Neural progenitor cell (in vitro differentiated cells): Measurements from ENCODE around the gene FFAR3. TPM values are rescaled to one million over a fixed set of nuclear protein-coding genes. Genes with fewer than 3 reads are reported as not detected.
A peak's percentile ranks its signal among the peaks of the same experiment; 100 is the strongest.

Experiments
- DNase-seq: peaks from one replicate; pipeline ENCODE4 v3.0.0-alpha.2; 2016; ENCODE audit warnings: low spot score
- H2AFZ ChIP-seq: fragments of 200-600 bp; sonication (generic); replicated peaks from 2 replicates; pipeline ENCODE4 v1.6.1; 2016; ENCODE audit warnings: antibody characterized with exemption
- H3F3A ChIP-seq: fragments of 200-600 bp; sonication (generic); 2 replicates; pipeline ENCODE4 v1.6.1; 2016; ENCODE audit warnings: antibody characterized with exemption, low read depth
- H3K27ac ChIP-seq: fragments of 200-600 bp; sonication (generic); 2 replicates; pipeline ENCODE4 v1.5.1; 2016; ENCODE audit warnings: mild to moderate bottlenecking
- H3K27me3 ChIP-seq: fragments of 200-600 bp; sonication (generic); 2 replicates; pipeline ENCODE4 v1.6.1; 2016; ENCODE audit warnings: mild to moderate bottlenecking, moderate library complexity
- H3K36me3 ChIP-seq: fragments of 200-600 bp; sonication (generic); 2 replicates; pipeline ENCODE4 v1.5.1; 2016
- H3K4me1 ChIP-seq: fragments of 200-600 bp; sonication (generic); 2 replicates; pipeline ENCODE4 v1.6.1; 2016; ENCODE audit warnings: mixed run types
- H3K4me2 ChIP-seq: fragments of 200-600 bp; sonication (generic); 2 replicates; pipeline ENCODE4 v1.6.1; 2016
- H3K4me3 ChIP-seq: fragments of 200-600 bp; sonication (generic); 2 replicates; pipeline ENCODE4 v1.5.1; 2016
- H3K79me2 ChIP-seq: fragments of 200-600 bp; sonication (generic); 2 replicates; pipeline ENCODE4 v1.6.1; 2016; ENCODE audit warnings: low read depth
- H3K9ac ChIP-seq: fragments of 200-600 bp; sonication (generic); 2 replicates; pipeline ENCODE4 v1.6.1; 2016
- H3K9me3 ChIP-seq: fragments of 200-600 bp; sonication (generic); 2 replicates; pipeline ENCODE4 v1.5.1; 2016; ENCODE audit warnings: low read depth
- H4K20me1 ChIP-seq: fragments of 200-600 bp; sonication (generic); 2 replicates; pipeline ENCODE4 v1.6.1; 2016; ENCODE audit warnings: low read depth
- H3K27ac Mint-ChIP-seq: 3 replicates; pipeline ENCODE4 v1.8.0; 2021; ENCODE audit warnings: mixed read lengths
- H3K27me3 Mint-ChIP-seq: 2 replicates; pipeline ENCODE4 v1.8.0; 2022; ENCODE audit warnings: low read depth, mild to moderate bottlenecking, inconsistent platforms, moderate library complexity, mixed read lengths; ENCODE audit not compliant: insufficient read depth
- H3K36me3 Mint-ChIP-seq: 3 replicates; pipeline ENCODE4 v1.8.0; 2021; ENCODE audit warnings: mixed read lengths
- H3K4me1 Mint-ChIP-seq: 3 replicates; pipeline ENCODE4 v1.8.0; 2021; ENCODE audit warnings: mixed read lengths
- H3K4me3 Mint-ChIP-seq: 3 replicates; pipeline ENCODE4 v1.8.0; 2021; ENCODE audit warnings: mild to moderate bottlenecking, moderate library complexity, mixed read lengths
- H3K9me3 Mint-ChIP-seq: 3 replicates; pipeline ENCODE4 v1.8.0; 2020; ENCODE audit warnings: mixed read lengths
- EZH2 ChIP-seq: fragments of 200-600 bp; sonication (generic); IDR thresholded peaks from 2 replicates; pipeline ENCODE4 v1.6.1; 2017; ENCODE audit warnings: antibody characterized with exemption, mild to moderate bottlenecking, moderate library complexity
- EZH2phosphoT487 ChIP-seq: fragments of 200-600 bp; sonication (generic); IDR thresholded peaks from 2 replicates; pipeline ENCODE4 v1.6.1; 2017; ENCODE audit warnings: antibody characterized with exemption
- total RNA-seq: library from RNA; depleted of rRNA; stranded (reverse); fragments of >200 nt; gene quantifications from 2 replicates; pipeline ENCODE4 v1.2.3, GENCODE V29; 2015; ENCODE audit warnings: low replicate concordance
- TF ChIP-seq, protein P1 (sequence below): fragments of 200-600 bp; sonication (generic); IDR thresholded peaks from 2 replicates; pipeline ENCODE4 v1.5.1; 2017; ENCODE audit warnings: antibody characterized with exemption, mild to moderate bottlenecking

Gene FFAR3
- total RNA-seq, 1 donor from 2014 or later, result not detected

GRCh38 chr19:35318679-35319448 is 39.4 kb upstream of the FFAR3 start:
- peaks cover 3% of the 10 kb centered on the region for H3K4me1 Mint-ChIP-seq
- H3K27ac ChIP-seq, result no peak overlapping the region
- no peaks in the 10 kb centered on the region for H3K36me3 Mint-ChIP-seq
- no peak overlapping the region for H2AFZ ChIP-seq
- no peak overlapping the region for H3K4me3 Mint-ChIP-seq
- H3K27me3 Mint-ChIP-seq, result peaks cover 8% of the 10 kb centered on the region
- no peaks in the 10 kb centered on the region for H4K20me1 ChIP-seq
- peak overlapping the region; percentile 81 for H3K27ac Mint-ChIP-seq
- H3K9ac ChIP-seq, result no peak overlapping the region
- no peaks in the 10 kb centered on the region for H3K36me3 ChIP-seq
- DNase-seq, result no peak
- H3K9me3 Mint-ChIP-seq, result no peaks in the 10 kb centered on the region
- no peaks in the 10 kb centered on the region for H3K27me3 ChIP-seq
- H3K9me3 ChIP-seq, result no peaks in the 10 kb centered on the region
- no peak overlapping the region for H3K4me2 ChIP-seq
- no peaks in the 10 kb centered on the region for H3F3A ChIP-seq
- TF ChIP-seq EZH2phosphoT487 (no peak), EZH2 (no peak)
- TF ChIP-seq, protein P1, sequence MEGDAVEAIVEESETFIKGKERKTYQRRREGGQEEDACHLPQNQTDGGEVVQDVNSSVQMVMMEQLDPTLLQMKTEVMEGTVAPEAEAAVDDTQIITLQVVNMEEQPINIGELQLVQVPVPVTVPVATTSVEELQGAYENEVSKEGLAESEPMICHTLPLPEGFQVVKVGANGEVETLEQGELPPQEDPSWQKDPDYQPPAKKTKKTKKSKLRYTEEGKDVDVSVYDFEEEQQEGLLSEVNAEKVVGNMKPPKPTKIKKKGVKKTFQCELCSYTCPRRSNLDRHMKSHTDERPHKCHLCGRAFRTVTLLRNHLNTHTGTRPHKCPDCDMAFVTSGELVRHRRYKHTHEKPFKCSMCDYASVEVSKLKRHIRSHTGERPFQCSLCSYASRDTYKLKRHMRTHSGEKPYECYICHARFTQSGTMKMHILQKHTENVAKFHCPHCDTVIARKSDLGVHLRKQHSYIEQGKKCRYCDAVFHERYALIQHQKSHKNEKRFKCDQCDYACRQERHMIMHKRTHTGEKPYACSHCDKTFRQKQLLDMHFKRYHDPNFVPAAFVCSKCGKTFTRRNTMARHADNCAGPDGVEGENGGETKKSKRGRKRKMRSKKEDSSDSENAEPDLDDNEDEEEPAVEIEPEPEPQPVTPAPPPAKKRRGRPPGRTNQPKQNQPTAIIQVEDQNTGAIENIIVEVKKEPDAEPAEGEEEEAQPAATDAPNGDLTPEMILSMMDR, result no peak
- H3K4me3 ChIP-seq, result no peak overlapping the region
- H3K4me1 ChIP-seq, result no peaks in the 10 kb centered on the region
- H3K79me2 ChIP-seq, result no peaks in the 10 kb centered on the region

- peaks cover 4% of the 10 kb centered on the region for H3K27me3 Mint-ChIP-seq
- no peaks in the 10 kb centered on the region for H3K9me3 ChIP-seq
- H3K79me2 ChIP-seq, result no peaks in the 10 kb centered on the region
- H2AFZ ChIP-seq, result no peak overlapping the region
- no peaks in the 10 kb centered on the region for H3K36me3 Mint-ChIP-seq
- no peak for DNase-seq
- H3K27me3 ChIP-seq, result no peaks in the 10 kb centered on the region
- no peak overlapping the region for H3K4me3 ChIP-seq
- H3K27ac ChIP-seq, result no peak overlapping the region
- TF ChIP-seq, protein P1, result no peak
- TF ChIP-seq EZH2phosphoT487 (no peak), EZH2 (no peak)
- H3F3A ChIP-seq, result no peaks in the 10 kb centered on the region
- no peak overlapping the region for H3K4me2 ChIP-seq
- H3K9me3 Mint-ChIP-seq, result no peaks in the 10 kb centered on the region
- H3K27ac Mint-ChIP-seq, result no peak overlapping the region
- H3K4me1 ChIP-seq, result no peaks in the 10 kb centered on the region
- H3K4me3 Mint-ChIP-seq, result no peak overlapping the region
- H3K4me1 Mint-ChIP-seq, result peaks cover 3% of the 10 kb centered on the region
- no peaks in the 10 kb centered on the region for H4K20me1 ChIP-seq
- no peak overlapping the region for H3K9ac ChIP-seq
- no peaks in the 10 kb centered on the region for H3K36me3 ChIP-seq
Measured at GRCh38 chr19:35320065-35320713, 38.1 kb upstream of the FFAR3 start.

DNA sequence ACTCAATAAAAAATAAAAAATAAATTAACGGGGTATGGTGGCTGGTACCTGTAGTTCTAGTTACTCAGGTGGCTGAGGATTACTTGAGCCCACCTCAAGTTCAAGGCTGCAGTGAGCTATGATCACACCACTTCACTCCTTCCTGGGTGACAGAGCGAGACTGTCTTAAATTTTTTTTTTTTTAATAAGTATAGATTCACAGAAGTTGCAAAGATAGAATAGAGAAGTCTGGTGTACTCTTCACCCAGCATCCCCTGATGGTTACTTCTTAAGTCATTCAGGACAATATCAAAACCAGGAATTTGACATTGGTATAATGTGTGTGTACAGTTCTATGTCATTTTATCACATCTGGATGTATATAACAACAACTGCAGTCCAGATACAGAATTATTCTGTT is 37.0 kb upstream of the FFAR3 start:
- Histone ChIP-seq H3K79me2 (no peaks in the 10 kb centered on the region), H2AFZ (no peak overlapping the region), H3K4me1 (no peaks in the 10 kb centered on the region), H3K9me3 (no peaks in the 10 kb centered on the region), H3K27ac (no peak overlapping the region), H4K20me1 (no peaks in the 10 kb centered on the region), H3K36me3 (no peaks in the 10 kb centered on the region), H3K27me3 (no peaks in the 10 kb centered on the region), H3K9ac (no peak overlapping the region), H3F3A (no peaks in the 10 kb centered on the region), H3K4me3 (no peak overlapping the region), H3K4me2 (no peak overlapping the region)
- Mint-ChIP-seq H3K36me3 (no peaks in the 10 kb centered on the region), H3K9me3 (no peaks in the 10 kb centered on the region), H3K4me3 (no peak overlapping the region), H3K27me3 (peaks cover 4% of the 10 kb centered on the region), H3K4me1 (peaks cover 3% of the 10 kb centered on the region), H3K27ac (no peak overlapping the region)
- no peak for TF ChIP-seq EZH2phosphoT487
- TF ChIP-seq, protein P1, result no peak
- DNase-seq, result no peak
